GM21526 (cell line): Measurements from ENCODE around the gene RNPEPL1.
"Not testable (repeated sequence)": the region's sequence is repeated elsewhere in the genome, so short reads cannot be mapped to it uniquely, and the experiment has no call there.

ENCODE experiments used
- ATAC-seq: cut with Tn5 transposase; IDR thresholded peaks from one replicate; pipeline ENCODE4 v1.9.1; 2021; ENCODE audit warnings: moderate library complexity; ENCODE audit not compliant: unreplicated experiment, low FRiP score

RNPEPL1 gene

DNA sequence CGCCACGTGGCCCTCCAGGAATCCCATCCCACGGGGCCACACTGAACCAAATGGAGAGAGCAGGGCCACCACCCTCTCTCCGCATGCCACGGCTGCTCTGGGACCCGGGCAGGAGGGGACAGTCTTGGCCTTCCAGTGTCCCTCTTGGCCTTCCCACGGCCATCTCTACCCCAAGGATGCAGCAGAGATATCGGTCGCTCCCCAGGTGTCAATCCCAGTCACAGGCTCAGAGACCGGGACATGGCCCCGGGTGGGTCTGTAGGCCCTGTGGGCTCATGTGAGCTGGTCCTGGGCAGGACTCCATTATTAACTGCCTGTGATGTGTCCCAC lies 33.5 kb downstream of the RNPEPL1 start:
- no peak for ATAC-seq

DNA sequence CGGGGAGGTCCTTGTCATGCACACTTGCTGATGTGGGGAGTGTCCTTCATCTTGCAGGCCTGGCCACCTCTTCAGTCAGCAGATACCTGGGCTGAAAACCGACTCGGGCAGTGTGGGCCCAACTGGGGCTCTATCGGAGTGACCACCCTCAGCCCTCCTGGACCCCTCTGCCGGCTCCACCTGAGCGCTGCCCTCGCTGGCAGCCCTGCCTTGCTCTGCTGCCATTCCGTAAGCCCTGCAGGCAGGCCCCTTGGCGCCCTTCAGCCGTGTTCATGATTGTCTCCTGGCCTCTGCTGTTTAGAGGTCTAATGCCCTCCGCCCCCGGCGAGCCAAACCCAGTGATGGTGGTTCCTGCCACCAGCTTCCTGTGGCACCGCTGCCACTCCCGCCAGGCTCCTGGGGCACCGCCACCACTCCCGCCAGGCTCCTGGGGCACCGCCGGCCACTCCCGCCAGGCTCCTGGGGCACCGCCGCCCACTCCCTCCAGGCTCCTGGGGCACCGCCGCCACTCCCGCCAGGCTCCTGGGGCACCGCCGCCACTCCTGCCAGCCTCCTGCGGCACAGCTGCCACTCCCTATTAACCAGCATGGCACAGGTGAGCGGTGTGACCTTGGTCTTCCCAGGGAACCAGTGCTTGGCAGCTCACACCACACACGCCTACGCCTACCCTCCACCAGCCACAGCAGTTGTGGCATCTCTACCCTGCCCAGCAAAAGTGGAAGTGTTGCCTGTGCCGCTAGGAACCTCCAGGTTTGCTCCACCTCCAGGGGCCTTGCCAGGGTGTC lies 34.2 kb downstream of the RNPEPL1 start:
- ATAC-seq, result no peak

DNA sequence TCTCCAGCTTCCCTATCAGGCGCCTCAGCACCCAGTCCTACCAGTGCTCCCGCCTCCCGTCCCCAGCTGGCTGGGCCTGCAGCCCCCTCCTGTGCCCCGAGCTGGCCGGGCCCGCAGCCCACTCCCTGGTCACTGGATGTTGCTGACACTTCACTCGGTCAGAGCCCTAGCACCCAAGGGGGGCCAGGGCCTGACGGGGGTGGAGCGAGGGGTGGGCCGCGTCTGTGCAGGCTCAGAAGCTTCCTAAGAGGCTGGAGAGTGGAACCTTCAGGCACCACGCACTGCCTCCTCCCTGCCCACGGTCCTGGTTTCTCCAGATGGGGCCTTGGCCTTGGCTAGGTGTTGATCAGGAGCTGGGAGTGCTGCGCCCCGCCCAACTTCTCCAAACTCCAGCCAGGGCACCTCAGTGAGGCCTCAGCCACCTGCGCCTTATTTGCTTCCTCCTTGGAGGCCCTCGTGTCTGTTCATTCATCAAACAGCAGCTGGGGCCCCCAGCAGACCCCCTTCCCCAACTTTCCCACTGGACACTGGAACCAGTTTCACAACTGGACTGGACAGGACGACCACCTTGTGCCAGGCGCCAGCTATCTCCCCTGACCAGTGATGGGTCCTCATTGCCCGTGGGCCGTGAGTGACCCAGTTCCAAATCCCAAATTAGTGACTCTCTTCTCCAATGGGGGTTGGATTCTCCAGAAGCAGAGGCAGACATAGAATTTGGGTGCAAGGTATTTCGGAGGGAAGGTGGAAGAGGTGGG lies 35.0 kb downstream of the RNPEPL1 start:
- no peak for ATAC-seq

DNA sequence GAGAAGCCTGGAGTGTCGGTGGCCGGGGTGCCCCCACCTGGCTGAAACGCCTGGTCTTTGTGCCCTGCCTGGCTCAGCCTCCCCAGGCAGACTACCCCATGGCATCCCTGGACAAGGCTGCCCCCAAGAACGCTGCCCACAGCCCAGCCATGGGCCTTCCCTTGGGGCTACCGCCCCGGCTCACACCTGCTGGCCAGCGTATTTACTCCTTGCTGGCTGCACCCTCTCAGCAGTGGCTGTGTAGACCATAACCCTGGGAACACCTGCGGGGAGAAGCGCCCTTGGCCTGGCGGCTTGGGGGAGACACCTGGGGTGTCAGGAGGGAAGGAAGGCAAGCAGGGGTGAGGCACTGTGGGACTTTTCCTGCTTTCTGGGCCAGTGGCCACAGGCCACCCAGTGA lies 35.6 kb downstream of the RNPEPL1 start:
- no peak for ATAC-seq

DNA sequence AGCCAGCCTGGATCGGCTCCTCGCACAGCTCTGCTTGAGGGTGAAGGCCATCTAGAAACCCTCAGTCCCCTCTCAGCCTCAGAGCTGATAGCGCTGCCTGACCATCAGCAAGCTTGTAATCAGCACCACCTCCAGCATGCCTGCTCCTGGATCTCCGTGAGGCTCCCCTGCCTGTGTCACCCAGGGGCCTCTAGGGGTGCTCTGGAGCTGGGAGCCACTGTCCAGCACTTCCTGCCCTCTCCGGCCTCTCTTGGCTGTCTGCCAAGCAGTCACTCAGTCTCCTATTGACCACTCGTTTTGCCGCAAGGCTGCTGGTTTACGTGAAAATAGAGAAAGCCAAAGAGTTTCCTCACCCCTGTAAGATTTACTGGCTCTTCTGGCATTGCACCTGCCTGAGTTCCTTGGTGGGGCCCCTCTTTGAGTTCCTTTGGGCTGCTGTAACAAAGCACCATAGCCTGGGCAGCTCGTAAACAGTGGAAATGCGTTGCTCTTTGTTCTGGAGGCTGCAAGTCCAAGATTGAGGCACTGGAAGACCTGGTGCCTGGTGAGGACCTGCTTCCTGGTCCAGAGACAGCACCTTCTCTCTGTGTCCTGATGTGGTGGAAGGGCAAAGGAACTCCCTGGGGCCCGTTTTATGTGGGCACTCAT lies 36.1 kb downstream of the RNPEPL1 start:
- ATAC-seq, result no peak

DNA sequence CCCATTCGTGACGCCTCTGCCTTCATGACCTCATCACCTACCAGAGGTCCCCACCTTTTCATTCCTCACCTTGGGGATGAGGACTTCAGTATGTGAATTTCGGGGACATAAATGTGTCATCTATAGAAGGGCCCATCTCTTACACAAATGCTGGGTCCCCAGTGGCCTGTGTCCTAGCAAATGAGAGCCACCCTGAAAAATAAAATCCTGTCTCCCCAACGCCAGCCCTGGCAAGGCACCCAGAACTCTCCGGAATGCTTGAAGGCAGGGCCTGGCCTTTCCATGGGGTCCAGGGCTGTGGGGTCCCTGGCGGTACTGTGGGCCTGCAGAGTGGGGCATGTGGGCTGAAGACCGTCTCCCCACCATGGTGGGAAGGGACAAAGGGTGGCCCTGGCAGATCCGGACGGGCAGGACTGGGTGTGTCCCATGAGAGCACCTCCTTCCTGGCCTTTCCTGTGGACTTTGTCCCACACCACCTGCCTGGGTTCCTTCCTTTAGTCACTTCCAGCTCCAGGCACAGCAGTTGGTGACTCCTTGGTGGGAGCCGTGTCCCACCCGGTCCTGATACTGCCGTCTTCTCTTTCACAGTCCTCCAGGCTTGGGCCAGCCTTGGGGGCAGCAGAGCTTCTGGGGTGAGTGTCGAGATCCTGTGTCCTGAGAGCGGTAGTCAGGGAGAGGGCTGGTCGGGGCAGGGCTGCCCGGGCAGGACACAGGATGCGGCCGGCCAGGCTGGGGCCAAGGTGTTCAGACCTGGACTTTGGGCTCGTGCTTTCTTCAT lies 36.8 kb downstream of the RNPEPL1 start:
- ATAC-seq, result no peak

DNA sequence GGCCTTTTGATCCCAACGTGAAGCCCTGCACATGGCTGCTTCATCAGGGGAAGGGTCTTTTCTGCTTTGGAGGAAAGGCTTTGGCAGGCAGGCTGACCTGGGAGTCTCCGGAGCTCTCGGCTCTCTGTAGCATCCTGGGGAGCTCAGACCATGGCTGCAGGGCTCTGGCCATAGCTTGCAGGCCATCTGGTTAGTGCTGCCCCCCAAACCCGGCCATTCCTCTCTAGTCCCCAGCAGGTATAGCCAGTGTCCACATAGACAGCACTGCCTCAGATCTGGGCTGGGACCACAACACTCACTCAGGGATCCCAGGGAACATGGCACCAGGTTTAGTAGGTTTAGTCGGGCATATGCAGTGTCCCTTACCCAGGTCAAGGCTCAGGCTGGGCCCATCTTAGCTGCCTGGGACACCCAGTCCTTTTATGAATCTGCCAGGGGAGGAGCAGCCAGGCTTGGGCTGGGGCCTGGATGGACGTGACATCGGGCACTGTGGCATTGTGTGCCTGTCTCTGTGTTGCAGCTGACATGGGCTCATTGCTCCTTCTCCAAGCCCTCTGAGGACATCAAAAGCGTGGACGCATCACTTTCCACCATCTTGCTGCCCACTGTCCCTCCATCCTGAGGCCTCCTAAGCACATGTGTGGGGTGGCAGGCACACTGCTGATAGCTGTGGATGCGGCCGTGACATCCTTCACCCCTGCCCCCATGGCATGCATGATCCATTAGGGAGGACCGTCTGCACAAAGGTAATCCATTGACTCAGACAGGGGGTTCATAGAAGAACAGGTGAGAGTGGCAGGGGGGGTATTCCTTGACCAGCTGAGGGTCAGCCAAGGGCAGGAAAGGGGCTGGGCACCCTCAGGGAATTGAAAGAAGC lies 37.8 kb downstream of the RNPEPL1 start:
- no peak for ATAC-seq

DNA sequence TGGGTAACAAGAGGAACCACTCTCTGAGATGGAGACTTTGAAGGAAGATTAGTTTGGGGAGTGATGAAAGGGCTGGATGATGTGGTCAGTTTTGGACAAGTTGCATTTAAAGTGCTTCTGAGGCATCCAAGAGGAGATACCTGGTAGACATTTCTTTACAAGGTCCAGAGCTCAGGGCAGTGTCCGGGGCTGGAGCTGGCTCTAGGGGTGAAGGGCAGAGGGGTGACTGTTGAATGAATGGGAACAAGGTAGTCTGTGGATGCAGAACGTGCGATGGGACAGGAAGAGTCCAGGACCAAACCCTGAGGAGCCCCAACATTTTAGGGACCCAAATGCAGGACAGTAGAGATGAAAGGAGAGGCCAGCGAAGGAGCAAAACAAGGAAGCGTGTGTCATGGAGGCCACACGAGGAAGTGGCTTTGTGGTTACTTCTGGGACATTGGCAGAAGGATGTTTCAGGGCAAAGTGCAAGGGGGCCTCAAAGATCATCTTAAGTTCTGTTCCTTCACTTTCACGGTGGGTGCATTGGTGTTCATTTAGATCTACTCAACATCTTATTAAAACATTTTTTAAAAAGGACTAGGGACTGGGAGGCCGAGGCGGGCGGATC lies 43.4 kb downstream of the RNPEPL1 start:
- no peak for ATAC-seq

DNA sequence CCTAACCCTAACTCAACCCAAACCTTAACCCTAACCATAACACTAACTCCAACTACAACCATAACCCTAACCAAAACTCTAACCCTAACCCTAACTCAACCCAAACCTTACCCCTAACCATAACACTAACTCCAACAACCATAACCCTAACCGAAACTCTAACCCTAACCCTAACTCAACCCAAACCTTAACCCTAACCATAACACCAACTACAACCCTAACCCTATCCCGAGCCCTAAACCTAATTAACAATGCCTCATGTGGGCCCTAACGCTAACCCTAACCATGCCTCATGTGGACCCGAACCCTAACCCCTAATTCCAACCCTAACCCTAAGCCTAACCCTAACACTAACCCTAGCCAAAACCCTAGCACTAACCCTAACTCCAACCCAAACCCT lies 45.5 kb downstream of the RNPEPL1 start:
- ATAC-seq, result no peak

DNA sequence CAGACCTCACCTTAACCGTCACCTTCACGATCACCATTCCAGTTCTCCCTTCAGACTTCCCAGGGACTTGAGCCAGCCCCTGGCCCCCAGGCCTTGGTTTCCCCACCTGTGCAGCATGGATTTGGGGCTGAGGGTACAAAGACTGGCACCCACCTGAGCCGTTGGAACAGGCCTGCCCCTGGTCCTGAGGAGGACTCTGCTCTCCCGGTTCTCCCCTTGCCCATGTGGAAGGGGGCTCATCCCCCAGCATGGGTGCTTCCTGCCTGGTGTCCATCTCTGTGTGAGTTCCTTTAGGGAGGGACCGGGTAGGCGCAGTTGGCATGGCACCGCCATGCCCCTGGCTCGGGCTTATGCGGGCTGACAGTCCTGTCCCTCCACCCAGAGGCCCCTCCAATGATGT lies 46.1 kb downstream of the RNPEPL1 start:
- ATAC-seq, result no peak

DNA sequence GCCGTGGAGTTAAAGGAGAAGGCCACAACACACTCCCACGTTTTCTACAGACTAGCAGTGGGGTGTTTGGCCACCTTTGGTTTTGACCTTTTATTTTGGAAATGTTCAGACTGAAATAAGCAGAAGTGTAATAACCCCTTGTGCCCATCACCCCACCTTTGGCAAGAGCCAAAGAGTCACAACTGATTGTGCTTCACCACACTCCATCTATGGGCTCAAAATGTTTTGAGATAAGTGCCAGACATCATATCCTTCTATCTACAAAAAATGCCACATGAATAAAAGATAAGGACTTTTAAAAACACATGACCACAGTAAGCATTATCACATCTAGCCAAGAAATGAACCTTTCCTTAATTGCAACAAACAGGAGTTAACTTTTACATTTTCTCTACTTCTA lies 47.1 kb downstream of the RNPEPL1 start:
- ATAC-seq, result no peak

DNA sequence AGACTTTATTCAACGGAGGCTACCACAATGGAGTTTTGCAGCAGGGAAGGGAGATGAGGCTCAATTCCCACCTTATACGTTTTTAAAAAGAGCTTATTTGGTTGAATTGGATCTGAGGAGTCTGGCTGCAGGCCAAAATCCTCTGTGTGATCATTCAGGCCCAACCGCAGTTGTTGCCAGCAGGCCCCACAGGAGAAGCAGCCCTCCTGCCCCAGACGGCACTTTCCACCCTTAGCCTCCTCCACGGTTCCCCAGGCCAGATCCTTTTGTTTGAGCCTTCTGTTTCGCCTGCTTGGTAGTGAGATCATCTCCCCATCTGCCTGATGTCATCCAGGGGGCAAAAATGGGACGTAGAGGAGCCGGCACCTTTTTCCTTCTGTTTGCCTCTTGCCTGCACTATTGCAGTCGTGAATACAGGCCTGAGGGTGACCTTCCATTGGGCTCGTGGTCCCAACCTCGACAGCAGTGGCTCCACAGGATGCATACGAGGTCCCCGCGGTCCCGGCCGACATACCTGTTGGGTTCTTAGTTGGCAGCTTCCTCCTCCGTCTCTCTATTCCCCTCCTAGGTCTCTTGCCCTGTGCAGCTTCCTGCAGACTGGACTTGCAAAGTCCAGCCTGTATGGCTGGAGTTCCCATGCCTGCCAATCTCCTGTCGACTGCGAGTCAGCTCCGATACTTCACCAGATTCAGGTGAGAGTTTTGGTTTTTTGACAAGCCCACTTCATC lies 47.7 kb downstream of the RNPEPL1 start:
- no peak for ATAC-seq

DNA sequence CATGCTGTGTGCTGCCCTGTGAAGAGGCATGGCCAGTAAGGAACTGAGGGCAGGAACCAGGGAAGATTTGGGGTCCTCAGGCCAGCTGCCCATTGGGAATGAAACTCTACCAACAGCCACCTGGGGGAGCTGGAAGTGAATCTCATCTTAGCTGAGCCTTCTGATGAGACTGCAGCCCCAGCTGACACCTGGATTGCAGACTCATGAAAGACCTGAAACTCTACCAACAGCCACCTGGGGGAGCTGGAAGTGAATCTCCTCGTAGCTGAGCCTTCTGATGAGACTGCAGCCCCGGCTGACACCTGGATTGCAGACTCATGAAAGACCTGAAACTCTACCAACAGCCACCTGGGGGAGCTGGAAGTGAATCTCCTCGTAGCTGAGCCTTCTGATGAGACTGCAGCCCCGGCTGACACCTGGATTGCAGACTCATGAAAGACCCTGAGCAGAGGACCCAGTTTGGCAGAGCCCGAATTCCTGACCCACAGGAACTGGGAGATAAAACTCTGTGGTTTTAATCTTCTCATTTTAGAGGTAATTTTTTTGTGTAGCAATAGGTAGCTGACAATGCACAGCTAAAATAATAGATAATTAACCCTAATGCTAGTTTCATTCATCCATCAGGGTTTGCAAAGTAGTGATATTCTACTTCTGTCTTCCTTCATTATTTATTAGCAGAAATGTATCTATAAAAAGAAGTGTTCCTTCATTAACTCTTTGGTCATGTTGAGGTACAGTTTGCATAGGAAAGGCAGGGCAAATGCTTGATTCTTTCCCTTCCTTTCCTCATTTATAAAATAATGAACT lies 48.8 kb downstream of the RNPEPL1 start:
- not testable (repeated sequence) for ATAC-seq

DNA sequence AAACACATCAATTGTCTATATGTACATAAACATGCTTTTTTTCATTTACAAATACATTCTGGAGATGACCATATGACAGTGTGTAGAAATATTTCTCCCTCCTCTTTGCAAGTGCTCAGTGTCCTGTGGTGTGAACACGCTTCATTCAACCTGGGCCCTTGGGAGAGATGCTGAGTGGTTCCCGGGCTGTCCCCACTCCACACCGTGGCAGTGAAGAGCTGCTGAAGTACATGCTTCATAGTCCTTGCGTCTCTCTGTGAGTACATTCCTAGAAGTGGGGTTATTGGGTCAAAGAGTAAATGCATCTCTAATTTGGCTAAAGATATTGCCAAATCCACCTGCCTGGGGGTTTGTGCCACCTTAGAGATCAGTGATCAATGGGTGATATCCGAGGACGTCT lies 50.5 kb downstream of the RNPEPL1 start:
- ATAC-seq, result no peak

DNA sequence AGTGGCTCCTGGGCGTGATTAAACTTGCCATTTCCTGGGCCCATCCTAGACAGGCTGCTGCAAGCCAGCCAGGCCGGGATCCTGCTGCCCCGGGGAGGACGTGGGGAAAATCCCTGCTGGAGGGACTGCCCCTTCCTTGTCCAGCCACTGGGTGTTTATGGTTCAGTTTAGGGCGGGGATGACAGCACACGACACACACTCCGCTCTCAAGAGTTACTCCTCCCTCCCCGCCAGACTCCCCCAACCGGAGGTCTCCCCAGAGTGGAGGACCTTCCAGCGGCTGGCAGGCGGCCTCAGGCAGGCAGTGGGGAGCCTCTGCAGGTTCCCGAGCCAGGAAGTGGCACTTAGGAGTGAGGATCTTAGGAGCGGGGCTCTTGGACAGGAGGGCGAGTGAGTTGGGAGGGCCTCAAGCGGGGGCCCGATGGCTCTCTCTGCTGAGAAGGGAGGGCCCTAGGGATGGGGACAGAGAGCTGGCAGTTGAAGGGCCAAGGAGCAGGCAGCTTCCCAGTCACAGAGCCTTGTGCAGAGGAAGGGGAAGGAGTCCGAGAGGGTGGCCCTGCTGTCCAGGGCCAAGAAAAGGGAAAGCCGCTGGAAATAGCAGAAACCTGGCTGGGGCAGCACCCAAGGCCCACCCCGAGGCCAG lies 51.3 kb downstream of the RNPEPL1 start:
- ATAC-seq, result no peak

DNA sequence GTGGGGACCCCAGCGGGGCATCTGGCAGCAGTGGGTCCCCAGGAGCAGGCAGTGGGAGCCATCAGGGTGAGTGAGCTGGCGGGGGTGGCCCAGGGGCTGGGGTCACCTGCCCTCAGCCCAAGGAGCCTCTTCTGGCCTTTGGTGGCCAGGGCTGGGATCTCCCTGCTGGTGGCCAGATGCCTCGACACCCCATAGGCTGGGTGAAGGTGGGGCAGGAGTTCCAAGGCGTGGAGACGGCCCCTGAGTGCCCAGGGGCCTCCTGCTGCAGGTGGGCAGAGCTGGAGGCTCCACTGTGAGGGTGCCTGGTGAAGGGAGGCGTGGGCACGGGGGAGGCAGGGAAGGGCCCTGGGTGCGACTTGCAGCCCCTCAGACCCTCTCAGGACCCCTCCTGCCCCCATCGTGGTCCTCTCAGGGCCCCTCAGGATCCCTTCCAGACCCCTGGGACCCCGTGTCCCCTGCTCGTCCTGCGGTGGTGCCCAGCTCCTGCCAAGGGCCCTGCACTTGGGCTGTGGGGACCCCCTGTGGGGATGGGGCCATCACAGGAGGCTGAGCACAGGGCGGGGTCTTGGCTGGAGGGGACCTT lies 52.0 kb downstream of the RNPEPL1 start:
- ATAC-seq, result no peak

DNA sequence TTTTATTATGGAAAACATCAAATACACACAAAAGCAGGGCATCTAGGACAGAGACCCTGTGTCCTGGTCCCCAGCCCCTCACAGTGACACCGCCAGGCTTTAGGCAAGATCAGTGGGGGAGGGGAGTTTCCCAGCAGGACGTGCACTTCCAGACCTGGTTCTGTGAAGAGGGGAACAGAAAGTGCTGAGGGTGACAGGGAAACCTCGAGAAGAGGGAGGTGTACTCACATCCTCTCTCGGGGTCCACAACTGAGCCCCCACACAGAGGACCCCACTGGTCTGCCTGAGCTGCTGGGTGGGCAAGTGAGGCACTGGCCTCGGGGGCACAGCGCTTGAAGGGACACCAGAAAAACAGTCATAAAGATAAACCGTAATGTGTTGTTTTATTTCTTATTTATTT lies 52.6 kb downstream of the RNPEPL1 start:
- no peak for ATAC-seq
